Neural progenitor cell (in vitro differentiated cells): ENCODE data around the gene SPRY4.

ENCODE experiments used
- EZH2 ChIP-seq: fragments of 200-600 bp; sonication (generic); IDR thresholded peaks from 2 replicates; pipeline ENCODE4 v1.6.1; 2017; ENCODE audit warnings: antibody characterized with exemption, mild to moderate bottlenecking, moderate library complexity
- EZH2phosphoT487 ChIP-seq: fragments of 200-600 bp; sonication (generic); IDR thresholded peaks from 2 replicates; pipeline ENCODE4 v1.6.1; 2017; ENCODE audit warnings: antibody characterized with exemption
- TF ChIP-seq, protein P1 (sequence below): fragments of 200-600 bp; sonication (generic); IDR thresholded peaks from 2 replicates; pipeline ENCODE4 v1.5.1; 2017; ENCODE audit warnings: antibody characterized with exemption, mild to moderate bottlenecking

DNA sequence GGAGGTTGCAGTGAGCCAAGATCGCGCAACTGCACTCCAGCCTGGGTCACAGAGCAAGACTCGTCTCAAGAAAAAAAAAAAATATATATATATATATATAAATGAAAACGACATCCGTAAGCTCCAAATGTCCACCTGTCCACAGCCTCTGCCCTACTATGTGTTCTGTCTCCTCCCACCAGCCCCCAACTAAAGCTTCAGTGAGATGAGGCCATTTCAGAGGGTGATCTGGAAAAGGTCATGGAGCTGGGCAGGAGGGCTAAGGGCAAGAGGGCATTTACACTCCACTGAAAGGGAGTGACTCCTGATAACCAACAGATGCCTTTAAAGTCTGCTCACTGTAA is 2.4 kb downstream of the SPRY4 start:
- TF ChIP-seq, protein P1, sequence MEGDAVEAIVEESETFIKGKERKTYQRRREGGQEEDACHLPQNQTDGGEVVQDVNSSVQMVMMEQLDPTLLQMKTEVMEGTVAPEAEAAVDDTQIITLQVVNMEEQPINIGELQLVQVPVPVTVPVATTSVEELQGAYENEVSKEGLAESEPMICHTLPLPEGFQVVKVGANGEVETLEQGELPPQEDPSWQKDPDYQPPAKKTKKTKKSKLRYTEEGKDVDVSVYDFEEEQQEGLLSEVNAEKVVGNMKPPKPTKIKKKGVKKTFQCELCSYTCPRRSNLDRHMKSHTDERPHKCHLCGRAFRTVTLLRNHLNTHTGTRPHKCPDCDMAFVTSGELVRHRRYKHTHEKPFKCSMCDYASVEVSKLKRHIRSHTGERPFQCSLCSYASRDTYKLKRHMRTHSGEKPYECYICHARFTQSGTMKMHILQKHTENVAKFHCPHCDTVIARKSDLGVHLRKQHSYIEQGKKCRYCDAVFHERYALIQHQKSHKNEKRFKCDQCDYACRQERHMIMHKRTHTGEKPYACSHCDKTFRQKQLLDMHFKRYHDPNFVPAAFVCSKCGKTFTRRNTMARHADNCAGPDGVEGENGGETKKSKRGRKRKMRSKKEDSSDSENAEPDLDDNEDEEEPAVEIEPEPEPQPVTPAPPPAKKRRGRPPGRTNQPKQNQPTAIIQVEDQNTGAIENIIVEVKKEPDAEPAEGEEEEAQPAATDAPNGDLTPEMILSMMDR = no peak
- TF ChIP-seq EZH2 (no peak), EZH2phosphoT487 (no peak)
